PC-3 (cell line): ENCODE results near the gene CACNA1I.

ENCODE experiments used
- CTCF ChIP-seq: fragments of 300-600 bp; sonication (generic); conservative IDR thresholded peaks from 2 replicates; pipeline ENCODE4 v1.5.1; 2017; ENCODE audit warnings: antibody characterized with exemption, low read depth, mild to moderate bottlenecking, low read length
- EZH2 ChIP-seq: fragments of 300-600 bp; sonication (generic); IDR thresholded peaks from one replicate; pipeline ENCODE4 v1.6.1; 2017; ENCODE audit warnings: antibody characterized with exemption, mild to moderate bottlenecking, low read length; ENCODE audit not compliant: unreplicated experiment
- EZH2phosphoT487 ChIP-seq: fragments of 300-600 bp; sonication (generic); IDR thresholded peaks from 2 replicates; pipeline ENCODE4 v1.6.1; 2018; ENCODE audit warnings: mild to moderate bottlenecking, antibody characterized with exemption, low read length, borderline replicate concordance

GRCh38 chr22:39527481-39527961 is 43.0 kb upstream of the CACNA1I start:
- no peak for TF ChIP-seq CTCF
- TF ChIP-seq EZH2, result no peak
- no peak for TF ChIP-seq EZH2phosphoT487
